GM06990 (cell line): ENCODE data around the gene CYBC1.
"Not testable (repeated sequence)": the region's sequence is repeated elsewhere in the genome, so short reads cannot be mapped to it uniquely, and the experiment has no call there.

Experiments
- DNase-seq: peaks from one replicate; pipeline ENCODE4 v3.0.0-alpha.2; 2011; ENCODE audit not compliant: insufficient read length; ENCODE audit errors: extremely low read depth
- H3K27me3 ChIP-seq: replicated peaks from 2 replicates; pipeline ENCODE4 v1.6.0; 2011; ENCODE audit warnings: low read length; ENCODE audit not compliant: control insufficient read depth, insufficient read depth
- H3K36me3 ChIP-seq: 2 replicates; pipeline ENCODE4 v1.5.1; 2011; ENCODE audit warnings: low read length; ENCODE audit not compliant: control insufficient read depth, insufficient read depth
- H3K4me3 ChIP-seq: replicated peaks from 2 replicates; pipeline ENCODE4 v1.5.1; 2011; ENCODE audit warnings: low read depth, mild to moderate bottlenecking, control low read depth, low read length
- TF ChIP-seq, protein P1 (sequence below): IDR thresholded peaks from 2 replicates; pipeline ENCODE4 v1.5.1; 2011; ENCODE audit warnings: low read length, control low read depth, mild to moderate bottlenecking, inconsistent platforms; ENCODE audit not compliant: insufficient read depth, poor library complexity, severe bottlenecking

The CYBC1 gene

GRCh38 chr17:82457929-82458178, 7.3 kb upstream of the CYBC1 start:
- H3K36me3 ChIP-seq, result peaks cover 14% of the 10 kb centered on the region
- H3K4me3 ChIP-seq, result peak overlapping the region; percentile 92
- TF ChIP-seq, protein P1, sequence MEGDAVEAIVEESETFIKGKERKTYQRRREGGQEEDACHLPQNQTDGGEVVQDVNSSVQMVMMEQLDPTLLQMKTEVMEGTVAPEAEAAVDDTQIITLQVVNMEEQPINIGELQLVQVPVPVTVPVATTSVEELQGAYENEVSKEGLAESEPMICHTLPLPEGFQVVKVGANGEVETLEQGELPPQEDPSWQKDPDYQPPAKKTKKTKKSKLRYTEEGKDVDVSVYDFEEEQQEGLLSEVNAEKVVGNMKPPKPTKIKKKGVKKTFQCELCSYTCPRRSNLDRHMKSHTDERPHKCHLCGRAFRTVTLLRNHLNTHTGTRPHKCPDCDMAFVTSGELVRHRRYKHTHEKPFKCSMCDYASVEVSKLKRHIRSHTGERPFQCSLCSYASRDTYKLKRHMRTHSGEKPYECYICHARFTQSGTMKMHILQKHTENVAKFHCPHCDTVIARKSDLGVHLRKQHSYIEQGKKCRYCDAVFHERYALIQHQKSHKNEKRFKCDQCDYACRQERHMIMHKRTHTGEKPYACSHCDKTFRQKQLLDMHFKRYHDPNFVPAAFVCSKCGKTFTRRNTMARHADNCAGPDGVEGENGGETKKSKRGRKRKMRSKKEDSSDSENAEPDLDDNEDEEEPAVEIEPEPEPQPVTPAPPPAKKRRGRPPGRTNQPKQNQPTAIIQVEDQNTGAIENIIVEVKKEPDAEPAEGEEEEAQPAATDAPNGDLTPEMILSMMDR, result no peak
- DNase-seq, result no peak
- no peaks in the 10 kb centered on the region for H3K27me3 ChIP-seq

GRCh38 chr17:82457073-82457928, 6.7 kb upstream of the CYBC1 start:
- DNase-seq, result no peak
- TF ChIP-seq, protein P1, result no peak
- no peaks in the 10 kb centered on the region for H3K27me3 ChIP-seq
- H3K4me3 ChIP-seq, result peak overlapping the region; percentile 92
- H3K36me3 ChIP-seq, result peaks cover 8% of the 10 kb centered on the region

DNA sequence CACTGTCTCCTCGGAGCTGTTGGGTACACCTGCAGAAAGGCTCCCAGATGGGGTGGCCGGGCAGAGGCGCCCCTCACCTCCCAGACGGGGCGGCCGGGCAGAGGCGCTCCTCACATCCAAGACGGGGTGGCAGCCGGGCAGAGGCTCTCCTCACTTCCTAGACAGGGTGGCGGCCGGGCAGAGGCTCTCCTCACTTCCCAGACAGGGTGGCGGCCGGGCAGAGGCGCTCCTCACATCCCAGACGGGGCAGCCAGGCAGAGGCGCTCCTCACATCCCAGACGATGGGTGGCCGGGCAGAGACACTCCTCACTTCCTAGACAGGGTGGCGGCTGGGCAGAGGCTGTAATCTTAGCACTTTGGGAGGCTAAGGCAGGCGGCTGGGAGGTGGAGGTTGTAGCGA, 3.2 kb upstream of the CYBC1 start:
- not testable (repeated sequence) for H3K4me3 ChIP-seq, H3K36me3 ChIP-seq, H3K27me3 ChIP-seq, DNase-seq

GRCh38 chr17:82453151-82453550, 2.6 kb upstream of the CYBC1 start:
- not testable (repeated sequence) for H3K27me3 ChIP-seq, DNase-seq, H3K4me3 ChIP-seq, H3K36me3 ChIP-seq

DNA sequence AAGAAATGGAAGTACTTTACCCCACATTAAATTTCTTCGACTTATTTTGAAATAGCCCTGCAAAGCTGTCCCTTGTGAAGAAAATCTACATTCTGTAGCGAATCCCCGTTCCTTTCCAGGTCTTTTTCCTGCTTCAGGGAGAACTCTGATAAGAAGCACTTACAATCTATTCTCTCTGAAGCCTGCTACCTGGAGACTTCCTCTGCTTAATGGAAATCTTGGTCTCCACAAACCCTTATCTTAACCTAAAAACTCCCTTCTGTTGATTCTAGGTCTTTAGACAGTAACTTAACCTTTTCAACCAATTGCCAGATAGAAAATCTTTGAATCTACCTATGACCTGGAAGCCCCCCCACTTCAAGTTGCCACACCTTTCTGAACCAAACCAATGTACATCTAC, 1.6 kb upstream of the CYBC1 start:
- TF ChIP-seq, protein P1, result no peak
- H3K27me3 ChIP-seq, result no peaks in the 10 kb centered on the region

DNA sequence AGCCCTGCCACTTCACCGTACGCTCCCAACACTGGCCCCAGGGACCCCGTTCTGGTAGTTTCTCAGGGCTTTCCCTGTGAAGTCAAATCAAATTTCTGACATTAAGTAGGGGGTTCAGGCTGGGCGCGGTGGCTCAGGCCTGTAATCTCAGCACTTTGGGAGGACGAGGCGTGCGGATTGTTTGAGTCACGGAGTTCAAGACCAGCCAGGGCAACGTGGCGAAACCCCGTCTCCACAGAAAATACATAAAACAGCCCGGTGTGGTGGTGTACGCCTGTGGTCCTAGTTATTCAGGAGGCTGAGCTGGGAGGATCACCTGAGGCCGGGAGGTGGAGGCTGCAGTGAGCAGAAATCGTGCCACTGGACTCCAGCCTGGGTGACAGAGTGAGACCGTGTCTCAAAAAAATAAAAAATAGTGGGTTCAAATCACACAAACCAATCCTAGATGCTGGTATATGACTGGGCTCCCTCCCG, 632 bp downstream of the CYBC1 start:
- Histone ChIP-seq H3K36me3 (peaks cover 16% of the 10 kb centered on the region), H3K4me3 (peak overlapping the region; percentile 96), H3K27me3 (no peaks in the 10 kb centered on the region)
- TF ChIP-seq, protein P1, result no peak
- no peak for DNase-seq

More for the DNA sequence above, 1.6 kb upstream of the CYBC1 start:
- DNase-seq, result no peak
- no peak overlapping the region for H3K4me3 ChIP-seq
- H3K36me3 ChIP-seq, result peaks cover 5% of the 10 kb centered on the region
